Loucy (cell line): Measurements from ENCODE around the gene ADGRD1.

Experiments
- H2AFZ ChIP-seq: fragments of 200-600 bp; sonication (generic); 2 replicates; pipeline ENCODE4 v1.6.0; 2016; ENCODE audit warnings: antibody characterized with exemption, mild to moderate bottlenecking, low read length, moderate library complexity
- H3F3A ChIP-seq: fragments of 200-600 bp; 2 replicates; pipeline ENCODE4 v1.6.0; 2016; ENCODE audit warnings: antibody characterized with exemption, low read depth, mild to moderate bottlenecking
- H3K27me3 ChIP-seq: fragments of 200-600 bp; sonication (generic); 2 replicates; pipeline ENCODE4 v1.6.1; 2014; ENCODE audit warnings: low read length, mild to moderate bottlenecking; ENCODE audit not compliant: insufficient read depth, poor library complexity, severe bottlenecking
- H3K36me3 ChIP-seq: fragments of 200-600 bp; sonication (generic); 2 replicates; pipeline ENCODE4 v1.6.1; 2016; ENCODE audit warnings: low read length; ENCODE audit not compliant: insufficient read depth
- H3K4me1 ChIP-seq: fragments of 200-600 bp; sonication (generic); 2 replicates; pipeline ENCODE4 v1.5.1; 2014; ENCODE audit warnings: low read length, mild to moderate bottlenecking; ENCODE audit not compliant: insufficient read depth, poor library complexity, severe bottlenecking
- H3K4me2 ChIP-seq: fragments of 200-600 bp; sonication (generic); 2 replicates; pipeline ENCODE4 v1.6.0; 2014; ENCODE audit warnings: antibody characterized with exemption, low read length, low read depth, mild to moderate bottlenecking; ENCODE audit not compliant: poor library complexity, severe bottlenecking
- H3K4me3 ChIP-seq: fragments of 200-600 bp; sonication (generic); 2 replicates; pipeline ENCODE4 v1.5.1; 2014; ENCODE audit warnings: low read length, mild to moderate bottlenecking, mixed read lengths; ENCODE audit not compliant: poor library complexity, severe bottlenecking
- H3K79me2 ChIP-seq: fragments of 200-600 bp; sonication (generic); 2 replicates; pipeline ENCODE4 v1.6.1; 2014; ENCODE audit warnings: low read length; ENCODE audit not compliant: insufficient read depth
- H3K9ac ChIP-seq: fragments of 200-600 bp; sonication (generic); 2 replicates; pipeline ENCODE4 v1.6.0; 2014; ENCODE audit warnings: mild to moderate bottlenecking, low read depth, low read length, moderate library complexity; ENCODE audit not compliant: poor library complexity, severe bottlenecking
- H3K9me2 ChIP-seq: fragments of 200-600 bp; sonication (generic); replicated peaks from 2 replicates; pipeline ENCODE4 v1.6.1; 2016; ENCODE audit warnings: low read depth, low read length, mixed read lengths
- H3K9me3 ChIP-seq: fragments of 200-600 bp; sonication (generic); 2 replicates; pipeline ENCODE4 v1.6.1; 2014; ENCODE audit warnings: mild to moderate bottlenecking, antibody characterized with exemption, low read length, low read depth; ENCODE audit not compliant: insufficient read depth
- H4K20me1 ChIP-seq: fragments of 200-600 bp; sonication (generic); 2 replicates; pipeline ENCODE4 v1.6.0; 2014; ENCODE audit warnings: antibody characterized with exemption, low read length, mild to moderate bottlenecking; ENCODE audit not compliant: insufficient read depth, poor library complexity, severe bottlenecking
- EZH2phosphoT487 ChIP-seq: fragments of 200-600 bp; IDR thresholded peaks from 2 replicates; pipeline ENCODE4 v1.6.1; 2018; ENCODE audit warnings: antibody characterized with exemption, mild to moderate bottlenecking, moderate library complexity, borderline replicate concordance
- TF ChIP-seq, protein P1 (sequence below): fragments of 200-600 bp; sonication (generic); conservative IDR thresholded peaks from 2 replicates; pipeline ENCODE4 v1.5.1; 2014; ENCODE audit warnings: mild to moderate bottlenecking, antibody characterized with exemption, low read length

ADGRD1 gene

GRCh38 chr12:131028587-131029338, 75.1 kb downstream of the ADGRD1 start:
- Histone ChIP-seq H3K4me2 (no peak overlapping the region), H3K36me3 (no peaks in the 10 kb centered on the region), H4K20me1 (no peaks in the 10 kb centered on the region), H3K9me2 (no peaks in the 10 kb centered on the region), H3K4me3 (no peak overlapping the region), H3F3A (no peaks in the 10 kb centered on the region), H3K9ac (no peak overlapping the region), H3K27me3 (no peaks in the 10 kb centered on the region), H3K4me1 (no peaks in the 10 kb centered on the region), H2AFZ (no peak overlapping the region), H3K9me3 (no peaks in the 10 kb centered on the region), H3K79me2 (no peaks in the 10 kb centered on the region)
- no peak for TF ChIP-seq EZH2phosphoT487

DNA sequence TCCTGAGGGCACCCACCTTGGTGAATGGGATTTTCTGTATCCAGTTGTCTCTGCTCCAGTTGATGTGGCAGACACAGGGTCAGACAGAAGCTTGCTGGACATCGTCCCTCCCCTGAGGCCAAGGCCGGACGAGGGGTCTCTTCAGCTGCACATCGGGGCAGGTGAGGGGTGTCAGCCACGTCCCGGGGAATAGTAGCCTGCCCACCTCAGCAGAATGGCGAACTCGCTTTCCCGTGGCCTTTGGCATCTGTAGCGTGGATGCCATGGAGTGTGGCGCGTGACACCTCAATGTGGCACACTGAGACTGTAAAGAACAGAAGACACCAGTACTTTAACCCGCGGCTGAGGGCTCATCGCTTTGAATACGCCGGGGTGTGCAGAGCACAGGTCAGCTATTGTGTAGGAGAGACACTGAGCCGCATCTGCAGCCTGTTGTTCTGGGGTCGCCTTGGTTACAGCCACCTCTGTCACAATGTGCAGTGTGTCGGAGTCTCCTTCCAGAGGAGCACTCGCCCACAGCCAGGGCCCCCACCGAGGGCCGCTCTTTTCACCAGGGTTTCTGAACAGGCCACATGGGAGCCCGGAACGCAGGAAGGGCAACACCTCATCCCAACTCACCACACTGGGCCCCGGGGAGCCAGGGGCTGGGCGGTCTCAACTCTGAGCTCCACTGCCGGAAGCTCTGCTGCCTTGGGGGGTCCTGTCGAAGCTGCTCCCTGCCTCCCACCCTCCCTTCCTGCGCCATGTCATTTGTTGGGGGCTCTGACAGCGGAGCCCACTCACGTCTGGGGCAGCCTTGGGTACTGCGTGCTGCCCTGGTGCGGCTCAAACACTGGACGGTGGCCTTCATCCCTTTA, 77.0 kb downstream of the ADGRD1 start:
- H3F3A ChIP-seq = no peaks in the 10 kb centered on the region
- no peak overlapping the region for H3K4me3 ChIP-seq
- H3K79me2 ChIP-seq = no peaks in the 10 kb centered on the region
- H3K9me3 ChIP-seq = no peaks in the 10 kb centered on the region; the same call in 1 of the 2 replicates
- H3K9ac ChIP-seq = no peak overlapping the region
- no peaks in the 10 kb centered on the region for H4K20me1 ChIP-seq
- no peaks in the 10 kb centered on the region for H3K4me1 ChIP-seq
- H3K36me3 ChIP-seq = no peaks in the 10 kb centered on the region
- H2AFZ ChIP-seq = no peak overlapping the region
- TF ChIP-seq EZH2phosphoT487 = no peak
- TF ChIP-seq, protein P1, sequence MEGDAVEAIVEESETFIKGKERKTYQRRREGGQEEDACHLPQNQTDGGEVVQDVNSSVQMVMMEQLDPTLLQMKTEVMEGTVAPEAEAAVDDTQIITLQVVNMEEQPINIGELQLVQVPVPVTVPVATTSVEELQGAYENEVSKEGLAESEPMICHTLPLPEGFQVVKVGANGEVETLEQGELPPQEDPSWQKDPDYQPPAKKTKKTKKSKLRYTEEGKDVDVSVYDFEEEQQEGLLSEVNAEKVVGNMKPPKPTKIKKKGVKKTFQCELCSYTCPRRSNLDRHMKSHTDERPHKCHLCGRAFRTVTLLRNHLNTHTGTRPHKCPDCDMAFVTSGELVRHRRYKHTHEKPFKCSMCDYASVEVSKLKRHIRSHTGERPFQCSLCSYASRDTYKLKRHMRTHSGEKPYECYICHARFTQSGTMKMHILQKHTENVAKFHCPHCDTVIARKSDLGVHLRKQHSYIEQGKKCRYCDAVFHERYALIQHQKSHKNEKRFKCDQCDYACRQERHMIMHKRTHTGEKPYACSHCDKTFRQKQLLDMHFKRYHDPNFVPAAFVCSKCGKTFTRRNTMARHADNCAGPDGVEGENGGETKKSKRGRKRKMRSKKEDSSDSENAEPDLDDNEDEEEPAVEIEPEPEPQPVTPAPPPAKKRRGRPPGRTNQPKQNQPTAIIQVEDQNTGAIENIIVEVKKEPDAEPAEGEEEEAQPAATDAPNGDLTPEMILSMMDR = no peak
- H3K27me3 ChIP-seq = no peaks in the 10 kb centered on the region
- no peak overlapping the region for H3K4me2 ChIP-seq
- H3K9me2 ChIP-seq = no peaks in the 10 kb centered on the region

- TF ChIP-seq, protein P1 = no peak
- no peak for TF ChIP-seq EZH2phosphoT487
- H3K36me3 ChIP-seq = no peaks in the 10 kb centered on the region
- H2AFZ ChIP-seq = no peak overlapping the region
- no peak overlapping the region for H3K4me2 ChIP-seq
- H3K79me2 ChIP-seq = no peaks in the 10 kb centered on the region
- H3K9me3 ChIP-seq = no peaks in the 10 kb centered on the region; the same call in 1 of the 2 replicates
- no peak overlapping the region for H3K9ac ChIP-seq
- H3K27me3 ChIP-seq = no peaks in the 10 kb centered on the region
- no peaks in the 10 kb centered on the region for H3F3A ChIP-seq
- no peak overlapping the region for H3K4me3 ChIP-seq
- no peaks in the 10 kb centered on the region for H3K9me2 ChIP-seq
- H3K4me1 ChIP-seq = no peaks in the 10 kb centered on the region
- no peaks in the 10 kb centered on the region for H4K20me1 ChIP-seq
These were observed 78.5 kb downstream of the ADGRD1 start for GRCh38 chr12:131032082-131032750.
